Embryonic facial prominence (tissue), 1 donor: ENCODE data around the gene NDUFS7.

Experiments
- DNase-seq: peaks from one replicate; pipeline ENCODE4 v3.0.0-alpha.2; 2016; ENCODE audit errors: extremely low spot score

Gene NDUFS7

DNA sequence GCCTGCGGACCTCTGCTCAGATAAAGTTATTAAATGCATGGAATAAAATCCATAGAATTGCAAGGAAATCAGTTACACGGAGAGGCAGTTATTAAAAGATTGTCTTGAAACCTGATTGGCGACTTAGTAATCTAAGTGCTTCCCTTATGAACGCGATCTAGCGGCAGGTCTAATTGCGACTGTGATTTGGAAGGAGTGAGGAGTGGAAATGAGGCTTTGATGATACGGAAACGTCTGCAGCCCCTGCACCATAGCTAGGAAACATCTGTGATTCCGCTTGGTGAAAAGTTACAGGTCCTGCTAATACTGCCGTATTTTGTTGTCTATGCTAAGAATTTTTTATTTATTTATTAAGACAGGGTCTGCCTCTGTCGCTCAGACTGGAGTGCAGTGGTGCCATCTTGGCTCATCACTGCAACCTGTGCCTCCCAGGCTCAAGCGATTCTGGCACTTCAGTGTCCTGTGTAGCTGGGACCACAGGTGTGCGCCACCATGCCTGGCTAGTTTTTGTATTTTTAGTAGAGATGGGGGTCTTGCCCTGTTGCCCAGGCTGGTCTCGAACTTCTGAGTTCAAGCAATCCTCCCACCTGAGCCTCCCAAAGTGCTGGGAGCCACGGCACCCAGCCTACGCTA is 887 bp downstream of the NDUFS7 start:
- no peak for DNase-seq

DNA sequence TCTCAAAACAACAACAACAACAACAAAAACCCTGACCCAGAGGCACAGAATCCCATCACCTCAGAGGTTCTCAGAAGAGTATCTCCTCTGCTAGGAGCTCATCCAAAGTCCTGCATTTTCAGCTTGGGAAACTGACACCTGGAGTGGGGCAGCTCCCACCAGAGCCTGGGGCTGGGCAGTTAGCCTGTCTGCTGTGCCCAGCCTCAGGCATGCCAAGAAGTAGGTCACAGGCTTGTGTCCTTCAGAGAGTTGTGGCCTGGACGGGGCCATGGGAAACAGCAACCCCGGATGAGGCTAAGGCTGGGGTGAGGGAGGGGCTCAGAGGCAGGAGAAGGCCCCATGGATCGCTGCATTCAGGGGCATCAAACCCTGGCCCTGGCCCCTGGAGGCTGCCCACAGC is 2.1 kb downstream of the NDUFS7 start:
- no peak for DNase-seq

DNA sequence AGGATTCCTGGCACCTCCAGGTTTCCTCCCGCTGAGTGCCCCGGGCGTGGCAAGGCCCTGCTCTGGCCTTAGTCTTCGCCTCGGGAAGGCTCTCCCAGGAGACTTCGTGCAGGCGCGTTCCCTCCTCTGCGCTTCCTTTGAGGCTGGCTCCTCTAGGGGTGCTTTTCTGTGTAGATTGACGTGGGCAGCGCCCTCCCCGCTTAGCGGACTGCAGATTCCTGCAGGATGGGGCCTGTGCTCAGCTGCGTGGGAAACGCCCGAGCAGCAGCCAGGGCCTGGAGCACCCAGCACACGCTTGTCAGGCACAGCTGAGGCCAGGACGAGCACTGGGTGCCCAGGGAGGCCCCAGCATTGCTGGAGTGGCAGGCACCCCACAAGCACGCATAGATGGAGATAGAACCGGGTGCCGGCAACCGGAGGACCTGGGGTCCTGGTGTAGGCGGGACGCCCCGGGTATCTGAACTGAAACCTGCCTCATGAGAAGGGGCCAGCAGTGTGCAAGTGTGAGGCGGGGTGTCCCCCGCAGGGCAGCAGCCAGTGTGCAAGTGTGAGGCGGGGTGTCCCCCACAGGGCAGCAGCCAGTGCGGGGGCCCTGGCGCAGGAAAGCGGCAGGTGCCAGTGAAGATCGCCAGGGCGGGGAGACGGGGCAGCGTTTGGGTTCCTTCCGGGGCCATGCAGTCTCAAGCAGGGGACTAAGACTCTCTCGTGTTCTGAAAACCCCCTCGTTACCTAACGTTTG is 3.4 kb downstream of the NDUFS7 start:
- no peak for DNase-seq

DNA sequence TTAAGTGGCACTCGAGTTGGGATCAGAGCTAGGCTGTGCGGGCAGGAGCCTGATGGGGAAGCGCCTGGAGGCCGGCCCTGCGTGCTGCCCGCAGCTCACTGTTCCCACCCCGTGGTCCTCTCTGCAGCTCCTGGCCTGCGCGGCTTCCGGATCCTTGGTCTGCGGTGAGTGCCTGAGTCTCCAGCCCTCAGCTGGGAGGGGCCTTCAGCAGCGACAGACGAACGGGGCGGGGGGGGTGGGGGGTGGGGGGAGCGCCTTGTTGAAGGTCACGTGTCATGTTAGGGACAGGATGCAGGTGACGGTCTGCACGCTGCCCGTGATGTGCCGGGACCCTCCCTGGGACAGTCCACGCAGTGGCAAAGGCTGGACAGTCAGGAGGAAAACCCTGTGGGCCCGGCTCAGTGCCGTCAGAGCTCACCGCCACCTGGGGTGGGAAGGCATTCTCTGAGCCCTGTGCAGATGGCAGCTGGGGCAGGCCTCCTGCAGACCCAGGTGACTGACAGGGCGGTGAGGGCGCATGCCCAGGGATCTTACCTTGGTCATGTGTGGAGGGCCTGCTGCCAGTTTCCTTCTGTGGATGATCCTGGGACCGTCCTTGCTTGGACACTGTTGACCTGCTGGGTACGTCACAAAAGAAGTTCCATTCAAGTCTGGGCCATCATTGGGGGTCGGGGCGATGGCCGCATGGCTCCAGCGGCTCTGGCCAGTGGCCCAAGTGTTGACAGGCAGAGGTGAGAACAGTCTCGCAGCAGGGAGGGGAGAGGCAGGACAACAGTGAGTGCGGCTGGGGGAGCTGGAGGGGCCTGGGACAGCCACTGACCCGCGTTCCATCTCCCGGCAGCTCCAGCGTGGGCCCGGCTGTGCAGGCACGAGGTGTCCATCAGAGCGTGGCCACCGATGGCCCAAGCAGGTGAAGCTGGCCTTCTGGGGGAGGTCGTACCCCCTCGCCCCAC is 4.3 kb downstream of the NDUFS7 start:
- DNase-seq = no peak

DNA sequence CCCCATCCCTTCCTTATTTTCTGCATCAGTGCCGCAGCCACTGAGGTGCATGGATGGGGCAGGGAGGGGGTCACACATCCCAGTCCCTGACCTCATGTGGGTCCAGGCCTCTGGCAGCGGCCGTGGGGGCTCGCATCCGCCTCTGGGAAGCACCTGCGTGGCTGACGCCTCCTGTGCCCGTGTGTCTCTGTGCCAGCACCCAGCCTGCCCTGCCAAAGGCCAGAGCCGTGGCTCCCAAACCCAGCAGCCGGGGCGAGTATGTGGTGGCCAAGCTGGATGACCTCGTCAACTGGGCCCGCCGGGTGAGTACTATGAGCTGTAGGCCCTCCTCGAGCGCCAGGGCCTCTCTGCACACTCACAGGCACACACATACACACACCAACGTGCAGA is 4.9 kb downstream of the NDUFS7 start:
- no peak for DNase-seq

DNA sequence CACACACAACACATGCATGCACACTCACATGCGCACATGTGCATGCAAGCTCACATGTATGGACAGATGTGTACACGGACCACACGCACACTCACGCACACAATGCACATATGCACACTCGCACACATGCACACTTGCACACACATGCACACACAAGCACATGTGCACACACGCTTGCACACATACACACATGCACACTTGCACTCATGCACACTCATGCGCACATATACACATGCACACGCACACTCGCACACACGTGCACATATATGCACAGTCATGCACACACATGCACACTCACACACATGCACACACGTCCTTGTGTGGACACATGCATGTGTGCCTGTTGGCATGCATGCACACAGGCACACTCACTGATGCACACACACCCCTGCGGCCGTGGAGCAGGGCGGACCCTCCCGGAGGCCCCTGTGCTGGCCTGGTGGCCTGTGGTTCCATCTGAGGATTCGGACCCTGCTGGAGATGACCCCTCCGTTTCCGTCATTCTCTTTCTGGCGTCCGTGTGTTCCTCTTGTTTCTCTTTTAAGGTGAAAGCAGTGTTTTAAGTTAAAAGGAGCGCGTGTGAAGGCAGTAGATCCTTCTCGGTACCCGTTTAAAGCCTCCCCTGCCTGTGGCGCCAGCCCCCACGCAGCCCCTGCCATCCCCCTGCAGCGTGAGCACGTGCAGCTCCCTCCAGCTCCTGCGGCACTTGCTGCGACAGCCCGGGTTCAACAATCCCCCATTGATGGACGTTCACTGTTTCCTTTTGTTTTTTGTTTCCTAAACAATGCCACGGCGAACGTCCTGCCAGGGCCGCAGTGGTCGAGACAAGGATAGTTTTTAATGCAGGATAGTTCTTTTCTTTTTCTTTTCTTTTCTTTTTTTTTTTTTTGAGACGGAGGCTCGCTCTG is 5.6 kb downstream of the NDUFS7 start:
- no peak for DNase-seq

DNA sequence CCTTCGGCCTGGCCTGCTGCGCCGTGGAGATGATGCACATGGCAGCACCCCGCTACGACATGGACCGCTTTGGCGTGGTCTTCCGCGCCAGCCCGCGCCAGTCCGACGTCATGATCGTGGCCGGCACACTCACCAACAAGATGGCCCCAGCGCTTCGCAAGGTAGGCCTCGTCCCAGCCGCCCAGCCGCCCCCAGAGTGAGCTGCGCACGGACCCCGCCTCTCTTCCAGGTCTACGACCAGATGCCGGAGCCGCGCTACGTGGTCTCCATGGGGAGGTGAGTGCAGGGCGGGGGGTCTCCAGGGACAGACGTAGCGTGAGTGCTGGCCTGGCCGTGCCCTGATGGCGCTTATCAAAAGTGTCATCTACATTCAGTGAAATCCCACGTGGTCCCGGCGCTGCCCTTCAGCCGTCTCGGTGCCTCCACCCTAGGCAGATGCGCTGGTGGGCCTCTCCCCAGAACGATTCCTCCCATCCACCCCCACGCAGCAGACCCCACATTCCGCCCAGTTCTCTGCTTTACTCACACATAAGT is 7.2 kb downstream of the NDUFS7 start:
- no peak for DNase-seq

DNA sequence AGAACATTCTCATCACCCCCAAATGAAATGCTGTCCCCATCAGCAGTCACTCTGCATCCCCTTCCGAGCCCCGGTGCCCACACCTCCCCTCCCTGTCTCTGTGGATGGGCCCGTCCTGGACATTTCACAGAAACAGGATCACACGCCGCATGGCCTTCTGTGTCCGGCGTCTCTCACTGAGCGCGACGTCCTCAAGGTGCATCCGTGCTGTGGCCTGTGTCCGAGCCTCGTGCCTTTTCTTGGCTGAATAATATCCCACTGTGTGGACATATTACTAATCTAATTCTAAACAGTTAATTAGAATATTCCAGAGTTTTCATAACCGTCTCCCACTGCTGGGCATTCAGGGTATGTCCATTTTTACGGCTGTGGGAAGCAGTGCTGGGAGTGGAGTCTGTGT is 8.7 kb downstream of the NDUFS7 start:
- DNase-seq = no peak

DNA sequence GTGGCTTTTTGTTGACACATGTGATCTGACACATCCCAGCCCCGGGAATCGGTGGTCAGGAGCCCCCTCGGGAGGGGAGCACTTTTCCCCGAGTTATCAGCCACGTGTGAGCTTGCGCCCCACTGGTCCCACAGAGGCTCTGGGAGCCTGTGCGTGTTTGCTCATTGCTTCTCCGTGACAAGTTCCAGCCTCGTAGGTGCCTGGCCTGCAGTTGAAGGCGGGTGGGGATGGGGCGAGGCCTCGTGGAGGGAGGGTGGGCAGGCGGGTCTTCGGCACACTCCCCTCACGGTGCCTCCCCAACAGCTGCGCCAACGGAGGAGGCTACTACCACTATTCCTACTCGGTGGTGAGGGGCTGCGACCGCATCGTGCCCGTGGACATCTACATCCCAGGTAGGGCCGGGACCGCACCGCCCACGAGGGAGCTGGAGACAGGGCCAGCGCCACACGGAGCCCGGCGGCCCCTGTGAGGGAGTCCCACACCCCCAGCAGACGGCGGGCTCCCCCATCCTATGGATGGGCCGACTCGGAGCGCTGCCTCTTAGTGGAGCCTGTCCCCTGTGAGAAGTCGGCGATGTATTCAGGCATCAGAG is 9.3 kb downstream of the NDUFS7 start:
- no peak for DNase-seq

DNA sequence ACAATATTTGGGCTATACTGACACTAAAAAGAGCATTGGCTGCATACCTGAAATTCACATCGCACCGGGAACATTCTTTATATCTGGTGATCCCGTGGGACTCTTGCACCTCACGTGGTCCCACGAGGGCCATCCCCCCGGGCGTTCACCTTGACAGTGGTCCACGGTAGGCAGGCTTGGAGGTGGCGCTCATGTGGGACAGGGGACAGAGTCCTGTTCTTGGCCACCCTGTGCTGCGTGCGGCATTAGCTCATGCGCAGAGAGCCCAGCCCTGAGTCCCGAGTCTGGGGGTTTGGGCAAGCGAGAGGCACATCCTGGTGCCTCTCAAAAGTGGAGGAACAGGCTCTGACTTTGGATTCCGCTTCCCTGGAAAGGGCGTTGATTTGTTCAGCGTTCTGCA is 10.1 kb downstream of the NDUFS7 start:
- DNase-seq = no peak

DNA sequence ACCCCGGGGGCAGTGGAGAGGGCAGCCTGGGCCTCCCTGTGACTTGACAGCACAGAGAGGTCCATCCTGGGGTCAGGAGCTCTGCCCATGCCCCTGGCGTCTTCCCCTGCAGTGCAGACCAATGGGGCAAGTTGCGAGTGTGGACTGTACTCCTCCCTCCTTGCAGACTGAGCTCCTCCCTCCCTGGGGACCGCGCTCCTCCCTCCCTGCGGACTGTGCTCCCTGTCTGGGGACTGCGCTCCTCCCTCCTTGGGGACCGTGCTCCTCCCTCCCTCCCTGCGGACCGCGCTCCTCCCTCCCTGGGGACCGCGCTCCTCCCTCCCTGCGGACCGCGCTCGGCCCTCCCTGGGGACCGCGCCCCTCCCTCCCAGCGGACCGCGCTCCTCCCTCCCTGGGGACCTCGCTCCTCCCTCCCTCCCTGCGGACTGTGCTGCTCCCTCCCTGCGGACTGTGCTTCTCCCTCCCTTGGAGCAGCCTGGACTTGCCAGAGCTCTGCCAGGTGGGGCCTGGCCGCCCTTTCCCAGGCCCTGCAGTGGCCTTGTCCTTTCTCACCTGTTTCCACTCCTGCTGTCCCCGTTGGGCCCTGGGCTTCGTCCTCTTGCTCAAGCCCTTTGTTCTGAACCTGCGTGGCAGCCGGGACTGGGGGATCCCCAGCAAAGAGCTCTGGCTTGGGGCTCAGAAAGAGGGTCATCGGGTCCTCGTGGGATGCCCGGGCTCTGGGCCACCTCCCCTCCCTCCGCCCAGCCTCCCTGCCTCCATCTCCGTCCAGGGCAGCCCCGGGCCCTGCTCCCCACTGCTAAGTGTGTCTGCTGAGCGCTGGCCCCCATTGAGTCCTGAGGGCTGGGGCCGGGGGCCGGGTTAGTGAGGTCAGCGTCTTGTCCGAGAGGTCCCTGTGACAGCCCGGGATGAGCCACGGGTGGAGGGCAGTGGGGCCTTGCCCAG is 10.8 kb downstream of the NDUFS7 start:
- DNase-seq = no peak

DNA sequence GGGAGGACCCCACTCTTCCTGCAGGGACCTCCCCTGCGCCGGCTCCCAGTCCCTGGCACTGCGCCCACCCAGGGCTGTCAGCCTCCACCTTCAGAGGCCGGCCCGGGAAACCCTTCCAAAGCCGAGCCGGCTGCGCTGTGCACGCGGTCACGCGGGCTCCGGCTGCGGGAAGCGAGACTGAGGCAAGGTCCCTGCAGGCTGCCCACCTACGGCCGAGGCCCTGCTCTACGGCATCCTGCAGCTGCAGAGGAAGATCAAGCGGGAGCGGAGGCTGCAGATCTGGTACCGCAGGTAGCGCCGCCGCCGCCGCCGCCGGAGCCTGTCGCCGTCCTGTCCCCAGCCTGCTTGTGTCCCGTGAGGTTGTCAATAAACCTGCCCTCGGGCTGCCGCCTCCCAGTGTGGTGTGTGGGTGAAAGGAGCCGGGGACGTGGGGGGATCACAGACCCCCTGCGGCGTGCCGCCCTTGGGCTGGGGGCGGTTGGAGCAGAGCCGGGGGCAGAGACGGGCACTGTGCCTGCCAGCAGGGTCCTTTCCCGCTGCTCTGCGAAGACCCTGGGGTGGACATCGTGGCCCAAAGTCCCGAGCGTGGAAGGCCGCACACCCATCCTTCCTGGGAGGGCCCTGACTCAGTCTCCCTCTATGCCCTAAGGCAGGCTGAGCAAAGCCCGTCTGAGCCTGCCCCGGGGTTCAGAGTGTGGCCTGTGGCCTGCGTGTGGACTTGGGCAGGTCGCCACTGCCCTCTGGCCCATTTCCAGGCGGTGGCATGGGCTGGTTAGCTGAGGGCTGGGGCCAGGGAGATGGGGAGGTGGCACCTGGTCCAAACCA is 11.7 kb downstream of the NDUFS7 start:
- no peak for DNase-seq

DNA sequence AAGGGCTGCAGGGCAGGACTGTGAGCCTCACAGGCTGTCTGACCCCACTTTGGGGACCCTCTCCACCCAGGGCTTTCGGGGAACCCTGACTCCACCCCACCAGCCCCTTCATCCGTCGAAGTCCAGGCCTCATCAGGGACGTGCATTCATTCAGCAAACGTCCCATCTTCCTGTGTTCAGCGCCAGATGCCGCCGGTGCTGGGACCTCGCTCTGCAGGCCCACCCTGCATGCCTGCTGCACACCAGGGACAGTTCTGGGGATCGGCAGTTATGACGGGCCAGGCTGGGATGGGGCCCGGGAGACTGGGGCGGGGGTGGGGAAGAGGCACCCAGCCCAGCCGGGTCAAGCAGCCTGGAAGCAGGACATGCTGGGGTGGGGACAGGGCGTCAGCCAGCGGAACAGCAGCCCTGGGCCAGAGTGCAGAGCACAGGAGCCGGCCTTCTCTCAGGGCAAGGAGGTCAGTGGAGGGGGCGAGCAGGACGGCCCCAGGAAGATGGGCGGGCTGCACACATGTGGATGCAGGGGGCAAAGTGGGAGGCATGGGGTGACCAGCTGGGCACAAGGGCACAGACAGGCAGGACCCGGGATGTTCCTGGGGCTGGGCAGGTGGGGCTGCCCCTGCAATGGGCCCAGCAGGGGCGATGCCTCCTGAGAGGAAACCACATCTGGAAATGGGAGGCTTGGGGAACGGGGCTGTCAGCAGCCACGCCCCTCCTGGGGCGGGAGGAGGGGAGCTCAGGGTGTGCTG is 12.5 kb downstream of the NDUFS7 start:
- no peak for DNase-seq

DNA sequence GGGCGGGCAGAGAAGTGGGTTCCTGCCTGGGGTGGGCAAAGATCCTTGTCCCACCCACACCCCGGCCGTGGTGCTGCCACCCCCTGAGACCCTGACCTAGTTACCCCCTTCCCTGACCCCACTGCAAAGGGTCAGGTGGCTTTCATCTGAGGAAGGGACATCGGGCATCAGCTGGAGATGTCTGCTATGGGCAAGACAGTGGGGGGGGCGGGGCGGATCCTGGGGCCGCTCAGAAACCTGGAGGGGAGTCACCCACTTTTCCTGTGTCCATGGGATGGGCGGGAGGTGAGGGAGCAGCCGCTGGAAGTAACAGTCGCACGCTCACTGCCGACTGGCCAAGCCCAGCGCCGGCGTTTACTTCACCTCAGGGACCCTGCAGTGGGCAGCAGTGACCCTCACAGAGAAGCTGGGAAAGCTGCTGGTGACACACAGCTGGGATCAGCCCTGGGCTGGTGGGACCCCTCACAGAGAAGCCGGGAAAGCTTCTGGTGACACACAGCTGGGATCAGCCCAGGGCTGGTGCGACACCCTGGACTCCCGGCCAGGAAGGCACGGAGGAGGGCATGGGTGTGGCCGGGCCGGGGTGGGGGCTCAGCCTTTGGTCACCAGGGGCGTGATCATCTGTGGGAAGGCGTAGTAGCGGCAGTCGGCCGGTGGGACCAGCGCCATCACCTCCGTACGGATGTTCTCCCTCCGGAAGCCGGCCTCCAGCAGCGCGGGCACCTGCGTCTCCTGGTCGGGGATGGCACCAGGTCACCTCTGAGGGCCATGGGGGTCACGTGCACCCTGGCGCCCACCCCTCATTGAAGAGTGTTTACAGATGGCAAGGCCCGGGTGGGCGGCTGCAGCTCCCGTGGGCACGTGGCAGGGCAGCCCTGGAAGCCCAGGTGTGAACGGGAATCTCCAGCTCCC is 13.3 kb downstream of the NDUFS7 start:
- DNase-seq = no peak

DNA sequence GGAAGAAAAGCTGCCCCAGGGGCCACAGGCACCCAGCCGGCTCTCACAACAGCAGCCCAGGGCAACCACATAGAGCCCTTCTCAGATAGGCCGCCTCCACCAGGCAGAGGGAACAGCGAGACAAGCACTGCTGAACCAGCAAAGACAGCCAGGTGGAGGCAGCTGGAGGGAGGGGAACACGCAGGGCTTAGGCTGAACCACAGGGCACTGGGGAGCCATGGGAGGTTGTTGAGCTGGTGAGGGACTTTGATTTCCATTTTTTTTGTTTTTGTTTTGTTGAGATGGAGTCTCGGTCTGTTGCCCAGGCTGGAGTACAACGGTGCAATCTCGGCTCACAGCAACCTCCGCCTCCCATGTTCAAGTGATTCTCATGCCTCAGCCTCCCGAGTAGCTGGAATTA is 14.1 kb downstream of the NDUFS7 start:
- DNase-seq = no peak

DNA sequence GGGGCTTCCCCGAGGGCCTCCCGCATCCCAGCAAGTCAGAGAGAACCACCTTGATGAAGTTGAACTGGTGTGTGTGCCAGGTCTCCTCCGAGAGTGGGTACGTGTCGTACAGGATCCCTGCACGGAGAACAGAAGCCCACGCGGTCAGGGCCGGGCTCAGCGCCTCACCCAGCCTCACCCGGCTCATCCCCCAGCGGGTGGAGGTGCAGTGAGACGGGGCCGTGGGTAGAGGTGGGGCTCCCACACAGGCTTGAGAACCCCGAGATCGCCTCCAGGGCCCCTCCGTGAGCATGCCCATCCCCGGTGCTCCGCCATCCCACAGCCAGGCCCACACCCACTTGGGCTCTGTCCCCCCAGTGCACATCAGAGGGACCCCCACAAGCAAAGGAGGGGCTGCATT is 15.4 kb downstream of the NDUFS7 start:
- DNase-seq = no peak

DNA sequence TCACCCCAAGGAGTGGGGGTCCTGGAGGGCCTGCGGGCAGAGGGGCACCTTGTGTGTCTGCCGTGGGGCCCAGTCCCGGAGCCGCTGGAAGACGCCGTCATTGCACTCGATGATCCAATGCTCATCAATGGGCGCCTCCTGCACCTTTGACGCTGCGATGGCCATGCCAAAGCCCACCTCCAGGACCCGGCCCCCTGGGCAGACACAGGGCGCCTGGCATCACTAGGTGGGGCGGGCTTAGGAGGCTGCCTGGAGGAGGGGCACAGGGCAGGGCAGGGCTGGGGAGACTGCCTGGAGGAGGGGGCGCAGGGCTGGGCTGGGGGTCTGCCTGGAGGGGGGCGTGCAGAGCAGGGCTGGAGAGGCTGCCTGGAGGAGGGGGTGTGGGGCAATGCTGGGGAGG is 16.0 kb downstream of the NDUFS7 start:
- DNase-seq = no peak
